Measurements from ENCODE around the gene IQGAP2. TPM values are rescaled to one million over a fixed set of nuclear protein-coding genes. Genes with fewer than 3 reads are reported as not detected.

The IQGAP2 gene
- total RNA-seq, 3 donors from 2014 or later (not counting 1 experiment from before 2014, with no cell fraction given) = 172 to 218 (median 207) TPM

DNA sequence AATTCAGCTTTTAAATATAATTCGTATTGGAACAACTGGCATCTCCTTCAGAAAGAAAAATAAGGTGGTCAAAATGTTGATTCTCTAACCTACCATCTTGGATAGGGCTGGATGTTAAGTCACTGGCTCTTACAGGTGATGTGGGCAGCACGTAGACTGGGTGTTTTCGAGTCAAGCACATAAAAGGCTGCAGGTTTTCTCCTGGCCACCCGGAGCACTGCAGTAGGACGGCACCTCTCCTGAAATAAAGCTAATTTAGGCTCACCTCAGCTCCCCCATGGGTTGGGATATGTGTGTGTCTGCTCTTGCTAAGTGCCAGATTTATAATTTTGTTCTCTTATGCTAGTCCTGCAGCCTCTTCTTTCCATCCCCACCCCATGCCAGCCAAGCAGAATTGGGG is 80.3 kb downstream of the IQGAP2 start:
- Mint-ChIP-seq H3K27me3 (ENCODE audit: low read depth in 2 of 2) (no peaks in the 10 kb centered on the region), H3K27ac (peak overlapping the region; percentile 75 to 83), H3K4me3 (no peak overlapping the region), H3K9me3 (no peaks in the 10 kb centered on the region), H3K4me1 (peaks cover 71 to 76% of the 10 kb centered on the region in 2 donors), H3K36me3 (no peaks in the 10 kb centered on the region)
- no peak overlapping the region for H3K27ac ChIP-seq (ENCODE audit: low read length)
- intact Hi-C loops (cut with micrococcal nuclease) = no loop called here
- H3K4me1 ChIP-seq (ENCODE audit: control insufficient read depth, insufficient read depth, low read length) = peaks cover 18% of the 10 kb centered on the region
- DNase-seq (peak in 1 of 2 donors; percentile 11), ATAC-seq (no peak)
- WGBS (ENCODE audit: insufficient coverage) = 96% methylated on average over 5 of the region's 5 CpGs
- TF ChIP-seq, protein P1, sequence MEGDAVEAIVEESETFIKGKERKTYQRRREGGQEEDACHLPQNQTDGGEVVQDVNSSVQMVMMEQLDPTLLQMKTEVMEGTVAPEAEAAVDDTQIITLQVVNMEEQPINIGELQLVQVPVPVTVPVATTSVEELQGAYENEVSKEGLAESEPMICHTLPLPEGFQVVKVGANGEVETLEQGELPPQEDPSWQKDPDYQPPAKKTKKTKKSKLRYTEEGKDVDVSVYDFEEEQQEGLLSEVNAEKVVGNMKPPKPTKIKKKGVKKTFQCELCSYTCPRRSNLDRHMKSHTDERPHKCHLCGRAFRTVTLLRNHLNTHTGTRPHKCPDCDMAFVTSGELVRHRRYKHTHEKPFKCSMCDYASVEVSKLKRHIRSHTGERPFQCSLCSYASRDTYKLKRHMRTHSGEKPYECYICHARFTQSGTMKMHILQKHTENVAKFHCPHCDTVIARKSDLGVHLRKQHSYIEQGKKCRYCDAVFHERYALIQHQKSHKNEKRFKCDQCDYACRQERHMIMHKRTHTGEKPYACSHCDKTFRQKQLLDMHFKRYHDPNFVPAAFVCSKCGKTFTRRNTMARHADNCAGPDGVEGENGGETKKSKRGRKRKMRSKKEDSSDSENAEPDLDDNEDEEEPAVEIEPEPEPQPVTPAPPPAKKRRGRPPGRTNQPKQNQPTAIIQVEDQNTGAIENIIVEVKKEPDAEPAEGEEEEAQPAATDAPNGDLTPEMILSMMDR (IDR thresholded peaks at IDR 0.05) = no peak
- H3K27me3 ChIP-seq (ENCODE audit: control insufficient read depth, insufficient read depth, low read length) = no peaks in the 10 kb centered on the region
- no peak overlapping the region for H3K4me3 ChIP-seq (ENCODE audit: low read length)
- H3K36me3 ChIP-seq (ENCODE audit: control insufficient read depth, insufficient read depth, low read length) = peaks cover 3% of the 10 kb centered on the region
- H3K9me3 ChIP-seq (ENCODE audit: control insufficient read depth, insufficient read depth, low read length) = no peaks in the 10 kb centered on the region

GRCh38 chr5:76483881-76484280 is 80.8 kb downstream of the IQGAP2 start:
- Mint-ChIP-seq H3K9me3 (no peaks in the 10 kb centered on the region), H3K27me3 (ENCODE audit: low read depth in 2 of 2) (no peaks in the 10 kb centered on the region), H3K36me3 (no peaks in the 10 kb centered on the region), H3K4me1 (peaks cover 71 to 76% of the 10 kb centered on the region in 2 donors), H3K27ac (peak overlapping the region; percentile 75 to 83), H3K4me3 (no peak overlapping the region)
- no peaks in the 10 kb centered on the region for H3K27me3 ChIP-seq (ENCODE audit: control insufficient read depth, insufficient read depth, low read length)
- TF ChIP-seq, protein P1 (IDR thresholded peaks at IDR 0.05) = no peak
- DNase-seq = no peak
- H3K4me1 ChIP-seq (ENCODE audit: control insufficient read depth, insufficient read depth, low read length) = peaks cover 17% of the 10 kb centered on the region
- no peaks in the 10 kb centered on the region for H3K9me3 ChIP-seq (ENCODE audit: control insufficient read depth, insufficient read depth, low read length)
- H3K27ac ChIP-seq (ENCODE audit: low read length) = no peak overlapping the region
- H3K36me3 ChIP-seq (ENCODE audit: control insufficient read depth, insufficient read depth, low read length) = peaks cover 3% of the 10 kb centered on the region
- 94% methylated on average over 4 of the region's 4 CpGs for WGBS (ENCODE audit: insufficient coverage)
- no peak overlapping the region for H3K4me3 ChIP-seq (ENCODE audit: low read length)
- no peak for ATAC-seq
- intact Hi-C loops (cut with micrococcal nuclease) = no loop called here

DNA sequence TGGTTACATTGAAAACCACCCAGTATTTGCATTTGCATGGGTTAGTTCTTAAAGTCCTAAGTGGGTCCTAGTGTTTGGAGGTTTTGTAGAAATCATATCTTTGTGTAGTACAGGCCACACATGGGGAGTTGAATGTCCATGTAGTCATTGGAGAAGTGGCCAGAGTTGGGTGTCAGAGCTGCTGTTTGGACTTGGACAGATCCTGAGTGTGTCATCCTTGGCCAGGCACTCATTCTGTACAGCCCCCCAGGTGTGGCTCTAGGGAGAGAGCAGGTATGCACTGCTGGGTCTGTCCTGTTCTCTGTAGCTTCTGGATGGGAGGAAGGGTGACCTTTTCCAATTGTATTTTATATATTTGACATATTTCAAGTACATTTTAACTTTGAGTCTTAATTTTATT is 82.4 kb downstream of the IQGAP2 start:
- Mint-ChIP-seq H3K36me3 (no peaks in the 10 kb centered on the region), H3K27me3 (ENCODE audit: low read depth in 2 of 2) (no peaks in the 10 kb centered on the region), H3K4me3 (no peak overlapping the region), H3K9me3 (no peaks in the 10 kb centered on the region), H3K4me1 (peaks cover 69 to 75% of the 10 kb centered on the region in 2 donors), H3K27ac (peak overlapping the region; percentile 9 to 83)
- TF ChIP-seq, protein P1 (IDR thresholded peaks at IDR 0.05) = no peak
- no peak for ATAC-seq
- H3K4me1 ChIP-seq (ENCODE audit: control insufficient read depth, insufficient read depth, low read length) = peaks cover 6% of the 10 kb centered on the region
- intact Hi-C loops (cut with micrococcal nuclease) = no loop called here
- H3K9me3 ChIP-seq (ENCODE audit: control insufficient read depth, insufficient read depth, low read length) = no peaks in the 10 kb centered on the region
- H3K4me3 ChIP-seq (ENCODE audit: low read length) = no peak overlapping the region
- H3K27ac ChIP-seq (ENCODE audit: low read length) = no peak overlapping the region
- H3K27me3 ChIP-seq (ENCODE audit: control insufficient read depth, insufficient read depth, low read length) = no peaks in the 10 kb centered on the region
- DNase-seq = no peak
- H3K36me3 ChIP-seq (ENCODE audit: control insufficient read depth, insufficient read depth, low read length) = peaks cover 3% of the 10 kb centered on the region

- no peak for DNase-seq
- H3K9me3 Mint-ChIP-seq = no peaks in the 10 kb centered on the region
- H3K4me1 ChIP-seq (ENCODE audit: control insufficient read depth, insufficient read depth, low read length) = peaks cover 9% of the 10 kb centered on the region
- H3K27me3 ChIP-seq (ENCODE audit: control insufficient read depth, insufficient read depth, low read length) = no peaks in the 10 kb centered on the region
- TF ChIP-seq, protein P1 (IDR thresholded peaks at IDR 0.05) = no peak
- H3K27me3 Mint-ChIP-seq (ENCODE audit: low read depth in 2 of 2) = no peaks in the 10 kb centered on the region
- H3K9me3 ChIP-seq (ENCODE audit: control insufficient read depth, insufficient read depth, low read length) = no peaks in the 10 kb centered on the region
- no peaks in the 10 kb centered on the region for H3K36me3 Mint-ChIP-seq
- WGBS (ENCODE audit: insufficient coverage) = 100% methylated on average over 3 of the region's 4 CpGs
- H3K4me3 Mint-ChIP-seq = no peak overlapping the region
- H3K36me3 ChIP-seq (ENCODE audit: control insufficient read depth, insufficient read depth, low read length) = peaks cover under 1% of the 10 kb centered on the region
- H3K4me1 Mint-ChIP-seq = peaks cover 71 to 78% of the 10 kb centered on the region in 2 donors
- intact Hi-C loops (cut with micrococcal nuclease) = no loop called here
- no peak overlapping the region for H3K4me3 ChIP-seq (ENCODE audit: low read length)
- H3K27ac ChIP-seq (ENCODE audit: low read length) = no peak overlapping the region
- no peak for ATAC-seq
- H3K27ac Mint-ChIP-seq = no peak overlapping the region
Measured at GRCh38 chr5:76487386-76487785, 84.3 kb downstream of the IQGAP2 start.
